ENCODE measurements around the gene LPIN1. TPM values are rescaled to one million over a fixed set of nuclear protein-coding genes. Genes with fewer than 3 reads are reported as not detected.

LPIN1 gene
- total RNA-seq, 1 donor from 2014 or later: 198 TPM

DNA sequence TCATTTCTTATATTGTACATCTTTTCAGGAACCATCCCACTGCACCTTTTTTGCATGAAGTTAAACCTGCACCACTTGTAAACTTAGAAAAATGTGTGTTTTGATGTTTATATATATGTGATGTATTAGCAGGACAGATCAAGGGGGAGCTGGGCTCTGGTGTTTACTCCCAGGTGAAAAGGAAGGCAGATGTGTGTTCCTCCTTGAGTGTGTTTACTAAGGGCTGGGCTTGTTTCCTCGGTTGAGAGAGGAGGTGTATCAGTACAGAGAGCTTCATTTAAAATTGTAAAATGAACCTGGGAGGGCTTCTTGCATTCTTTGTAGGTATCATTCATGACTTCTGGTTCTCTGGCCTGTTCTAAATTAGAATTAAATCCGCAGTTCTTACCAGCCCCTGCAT is 14.8 kb downstream of the LPIN1 start:
- DNase-seq (ENCODE audit: low spot score): peak; percentile 3

DNA sequence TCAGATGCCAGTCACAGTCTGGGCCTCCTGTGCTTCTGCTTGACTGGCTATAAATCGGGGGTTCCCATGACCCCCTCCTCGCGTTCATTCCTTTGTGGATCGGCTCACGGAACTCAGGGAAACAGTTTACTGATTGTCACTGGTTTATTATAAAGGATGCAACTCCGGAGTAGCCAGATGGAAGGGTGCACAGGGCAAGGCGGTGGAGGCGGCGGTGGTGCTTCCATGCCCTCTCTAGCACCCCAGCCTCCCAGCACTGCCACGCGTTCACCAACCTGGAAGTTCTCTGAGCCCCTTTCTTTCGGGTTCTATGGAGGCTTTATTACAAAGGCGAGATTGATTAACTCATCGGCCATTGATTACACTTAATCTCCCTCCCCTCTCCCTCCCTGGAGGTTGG is 15.6 kb downstream of the LPIN1 start:
- peak; percentile 71 for DNase-seq (ENCODE audit: low spot score)

DNA sequence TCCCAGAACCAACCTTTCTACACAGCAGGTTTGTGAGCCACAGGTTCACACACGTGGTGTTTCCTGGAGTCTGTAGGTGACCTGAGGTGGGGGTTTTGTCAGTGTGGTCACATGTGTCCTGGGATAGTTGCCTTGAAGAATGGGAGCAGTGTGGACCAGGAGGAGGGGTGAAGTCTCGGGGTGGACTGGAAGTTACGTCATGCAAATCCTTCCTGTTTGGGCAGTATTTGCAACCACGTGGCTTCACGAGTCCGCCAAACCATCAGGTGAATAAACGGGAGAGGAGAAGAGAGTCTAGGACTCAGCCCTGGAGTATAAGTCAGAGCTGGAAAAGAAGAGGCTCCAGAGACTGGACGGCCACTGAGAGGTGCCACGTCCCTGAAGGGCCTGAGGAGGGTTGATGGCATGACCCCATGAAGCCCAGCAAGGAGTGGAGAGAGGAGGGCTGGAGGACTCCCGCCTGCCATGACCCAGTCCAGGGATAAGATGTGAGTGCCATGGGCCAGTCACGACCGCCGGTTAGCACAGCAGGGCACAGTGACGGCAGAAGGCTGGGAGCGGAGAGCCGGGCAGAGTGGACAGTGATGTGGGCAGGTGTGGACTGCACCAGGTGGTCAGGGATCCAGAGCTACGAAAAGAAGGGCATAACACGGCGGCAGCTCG is 16.5 kb downstream of the LPIN1 start:
- DNase-seq (ENCODE audit: low spot score): peak; percentile 81

DNA sequence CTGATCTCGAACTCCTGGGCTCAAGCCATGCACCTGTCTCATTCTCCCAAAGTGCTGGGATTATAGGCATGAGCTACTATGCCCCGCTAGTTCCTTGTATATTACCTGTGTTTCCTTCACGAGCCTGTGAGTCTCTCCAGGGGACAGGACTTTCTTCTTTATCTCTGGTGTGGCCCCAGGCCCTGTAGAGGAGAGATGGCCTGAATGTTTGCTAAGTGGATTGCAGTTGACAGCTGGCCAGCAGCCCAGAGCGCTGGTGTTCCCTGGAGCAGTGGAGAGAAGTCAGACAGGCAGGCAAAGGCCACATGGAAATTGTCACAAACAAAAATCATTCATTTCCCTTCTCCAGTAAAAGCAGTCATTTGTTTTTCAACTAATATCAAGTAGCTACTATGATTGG is 17.9 kb downstream of the LPIN1 start:
- peak; percentile 55 for DNase-seq (ENCODE audit: low spot score)

DNA sequence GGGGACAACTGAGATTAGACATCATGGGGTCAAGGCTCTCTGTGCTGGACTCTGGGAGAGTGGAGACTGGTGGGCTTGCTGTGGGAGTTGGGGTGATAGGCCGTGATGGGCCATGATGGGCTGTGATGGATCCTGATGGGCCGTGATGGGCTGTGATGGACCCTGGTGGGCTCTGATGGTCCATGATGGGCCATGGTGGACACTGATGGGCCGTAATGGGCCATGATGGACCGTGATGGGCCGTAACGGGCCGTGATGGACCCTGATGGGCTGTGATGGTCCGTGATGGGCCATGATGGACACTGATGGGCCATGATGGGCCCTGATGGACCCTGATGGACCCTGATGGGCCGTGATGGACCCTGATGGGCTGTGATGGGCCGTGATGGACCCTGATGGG is 18.5 kb downstream of the LPIN1 start:
- DNase-seq (ENCODE audit: low spot score): peak; percentile 62

DNA sequence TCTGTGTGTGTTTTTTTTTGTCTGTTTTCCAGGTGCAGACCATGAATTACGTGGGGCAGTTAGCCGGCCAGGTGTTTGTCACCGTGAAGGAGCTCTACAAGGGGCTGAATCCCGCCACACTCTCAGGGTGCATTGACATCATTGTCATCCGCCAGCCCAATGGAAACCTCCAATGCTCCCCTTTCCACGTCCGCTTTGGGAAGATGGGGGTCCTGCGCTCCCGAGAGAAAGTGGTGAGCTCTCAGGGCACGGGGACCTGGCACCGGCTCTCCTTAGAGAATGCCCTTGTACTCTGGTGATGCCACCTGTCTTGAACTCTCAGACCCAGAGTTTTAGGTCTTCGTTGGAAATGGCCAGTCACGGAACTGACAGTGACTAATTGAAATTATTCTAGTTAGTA is 19.1 kb downstream of the LPIN1 start:
- peak; percentile 85 for DNase-seq (ENCODE audit: low spot score)

DNA sequence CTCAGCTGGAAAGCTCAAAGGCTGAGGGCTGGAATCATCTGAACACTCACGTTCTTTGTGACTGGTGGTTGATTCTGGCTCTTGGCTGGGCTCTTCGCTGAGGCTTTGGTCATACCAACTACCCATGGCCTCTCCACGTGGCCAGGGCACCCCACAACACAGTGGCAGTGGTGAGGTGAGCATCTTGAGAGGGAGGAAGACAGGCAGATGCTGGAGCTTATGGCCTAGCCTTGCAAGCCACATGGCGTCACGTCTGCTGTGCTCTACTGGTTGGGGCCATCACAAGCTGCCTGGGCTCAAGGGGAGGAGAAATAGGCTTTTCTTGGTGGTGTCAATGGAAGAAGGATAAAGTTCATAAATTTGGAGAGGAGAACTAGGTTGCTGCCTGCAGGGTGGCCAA is 19.6 kb downstream of the LPIN1 start:
- DNase-seq (ENCODE audit: low spot score): peak; percentile 18

DNA sequence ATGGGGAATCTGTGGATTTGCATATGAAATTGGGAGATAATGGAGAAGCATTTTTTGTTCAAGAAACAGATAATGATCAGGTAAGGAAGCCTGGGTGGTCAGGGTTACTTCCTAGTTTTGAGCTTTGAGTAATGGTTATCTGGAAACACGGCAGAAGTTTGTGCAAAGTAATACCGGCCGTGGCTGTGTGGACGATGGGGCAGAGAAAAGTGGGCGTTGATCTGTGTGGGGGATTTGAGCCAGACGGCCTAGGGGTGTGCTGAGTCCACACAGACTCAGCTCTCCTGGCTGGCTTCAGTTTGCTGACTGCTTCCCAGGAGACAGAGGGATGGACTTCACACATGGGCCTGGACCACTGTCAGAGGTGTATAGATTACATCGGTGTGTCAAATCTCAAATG is 21.3 kb downstream of the LPIN1 start:
- DNase-seq (ENCODE audit: low spot score): no peak

DNA sequence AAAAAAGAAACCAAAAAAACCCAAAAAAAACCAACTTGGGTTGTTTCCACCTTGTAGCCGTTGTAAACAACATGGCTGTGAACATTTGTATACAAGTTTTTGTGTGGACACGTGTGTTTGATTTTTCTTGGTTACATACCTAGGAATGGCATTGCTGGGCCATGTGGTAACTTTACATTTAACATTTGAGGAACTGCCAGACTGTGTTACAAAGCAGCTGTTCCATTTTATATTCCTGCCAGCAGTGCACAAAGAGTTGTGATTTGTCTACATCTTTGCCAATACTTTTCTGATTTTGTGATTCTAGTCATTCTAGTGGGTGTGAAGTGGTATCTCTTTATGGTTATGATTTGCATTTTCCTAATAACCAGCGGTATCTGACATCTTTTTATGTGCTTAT is 22.5 kb downstream of the LPIN1 start:
- no peak for DNase-seq (ENCODE audit: low spot score)

DNA sequence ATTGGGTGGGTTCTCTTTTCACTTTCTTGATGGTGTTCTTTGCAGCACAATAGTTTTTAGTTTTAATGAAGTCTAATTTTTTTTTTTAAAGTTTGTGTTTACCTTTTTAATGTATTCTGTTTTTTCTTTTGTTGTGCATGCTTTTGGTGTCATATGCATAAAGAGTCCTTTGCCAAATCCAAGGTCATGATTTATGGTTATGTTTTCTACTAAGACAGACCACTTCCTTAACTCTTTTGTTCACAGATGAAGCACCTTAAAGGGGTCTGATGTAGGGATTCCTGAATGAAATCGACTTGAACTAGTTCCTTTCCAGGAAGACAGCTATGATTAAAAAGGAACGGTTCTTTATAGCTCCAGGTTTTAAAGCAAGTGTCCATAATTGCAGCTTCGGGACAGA is 23.1 kb downstream of the LPIN1 start:
- no peak for DNase-seq (ENCODE audit: low spot score)

DNA sequence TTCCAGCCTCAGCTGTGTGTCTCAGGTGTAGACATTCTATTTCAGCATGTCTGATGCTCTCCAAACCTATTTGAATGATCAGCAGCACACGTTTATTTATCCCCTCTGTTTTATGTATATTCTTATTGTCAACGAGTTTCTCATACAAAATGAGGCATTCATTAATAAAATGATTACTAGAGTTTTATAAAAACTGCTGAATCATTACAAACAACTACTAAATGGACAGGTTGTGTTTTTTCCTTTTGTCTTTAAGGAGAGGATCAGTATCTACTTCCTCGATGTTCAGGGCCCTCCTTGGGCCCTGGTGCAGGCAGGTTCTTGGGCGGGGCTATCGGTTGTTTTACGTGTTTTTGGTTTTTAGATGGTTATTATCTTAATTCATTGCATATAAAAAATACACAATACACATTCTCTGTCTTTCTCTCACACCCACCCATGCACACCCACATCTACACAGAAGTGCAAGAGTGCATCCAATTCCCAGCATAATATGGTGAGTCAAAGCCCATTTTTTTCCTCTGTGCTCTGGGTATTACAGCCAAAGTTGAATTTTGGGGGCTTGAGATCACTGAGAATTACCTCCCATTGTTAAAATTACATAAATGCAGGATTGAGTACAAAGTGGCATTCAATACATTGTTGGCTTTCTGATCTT is 24.2 kb downstream of the LPIN1 start:
- DNase-seq (ENCODE audit: low spot score): no peak

DNA sequence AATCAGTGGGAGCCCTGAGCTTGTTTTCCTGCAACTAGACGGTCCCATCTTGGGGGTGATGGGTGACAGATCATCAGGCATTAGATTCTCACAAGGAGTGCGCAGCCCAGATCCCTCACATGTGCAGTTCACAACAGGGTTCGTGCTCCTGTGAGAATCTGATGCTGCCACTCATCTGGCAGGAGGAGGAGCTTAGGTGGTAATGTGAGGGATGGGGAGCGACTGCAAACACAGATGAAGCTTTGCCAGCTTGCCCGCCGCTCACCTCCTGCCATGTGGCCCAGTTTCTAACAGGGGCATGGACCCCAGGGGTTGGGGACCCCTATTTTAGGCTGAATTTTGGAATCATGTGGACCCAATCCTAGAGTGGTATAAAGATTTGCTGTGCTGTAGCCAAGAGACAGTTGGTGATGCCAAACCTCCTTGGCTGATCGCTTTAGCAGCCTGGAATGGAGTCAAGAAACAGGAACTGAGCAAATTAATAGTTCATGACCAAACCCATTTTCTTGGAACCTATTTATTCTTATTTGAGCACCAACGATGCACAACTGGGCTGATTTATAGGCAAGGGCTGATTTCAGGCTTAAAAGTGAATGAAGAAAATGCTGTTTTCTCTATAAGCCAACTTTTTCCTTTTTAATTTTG is 25.7 kb downstream of the LPIN1 start:
- peak; percentile 39 for DNase-seq (ENCODE audit: low spot score)

DNA sequence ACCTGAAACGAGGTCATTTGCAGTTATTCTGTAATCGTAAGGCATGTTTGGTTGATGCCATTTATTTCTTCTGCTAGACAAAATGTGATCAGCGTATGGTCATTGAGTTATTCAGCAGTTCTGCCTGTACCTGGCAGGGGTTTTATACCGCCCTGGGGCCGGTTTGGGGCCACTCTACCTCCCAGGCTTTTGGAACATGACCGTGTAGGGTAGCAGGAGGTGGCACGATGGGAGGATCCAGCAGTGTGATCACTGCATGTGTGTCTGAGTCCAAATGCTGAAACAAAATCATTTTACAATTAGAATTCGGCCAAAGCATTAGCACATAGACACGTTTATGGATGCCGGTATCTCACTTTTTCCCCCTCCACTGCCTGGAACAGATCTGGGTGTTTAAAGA is 26.7 kb downstream of the LPIN1 start:
- peak; percentile 85 for DNase-seq (ENCODE audit: low spot score)

DNA sequence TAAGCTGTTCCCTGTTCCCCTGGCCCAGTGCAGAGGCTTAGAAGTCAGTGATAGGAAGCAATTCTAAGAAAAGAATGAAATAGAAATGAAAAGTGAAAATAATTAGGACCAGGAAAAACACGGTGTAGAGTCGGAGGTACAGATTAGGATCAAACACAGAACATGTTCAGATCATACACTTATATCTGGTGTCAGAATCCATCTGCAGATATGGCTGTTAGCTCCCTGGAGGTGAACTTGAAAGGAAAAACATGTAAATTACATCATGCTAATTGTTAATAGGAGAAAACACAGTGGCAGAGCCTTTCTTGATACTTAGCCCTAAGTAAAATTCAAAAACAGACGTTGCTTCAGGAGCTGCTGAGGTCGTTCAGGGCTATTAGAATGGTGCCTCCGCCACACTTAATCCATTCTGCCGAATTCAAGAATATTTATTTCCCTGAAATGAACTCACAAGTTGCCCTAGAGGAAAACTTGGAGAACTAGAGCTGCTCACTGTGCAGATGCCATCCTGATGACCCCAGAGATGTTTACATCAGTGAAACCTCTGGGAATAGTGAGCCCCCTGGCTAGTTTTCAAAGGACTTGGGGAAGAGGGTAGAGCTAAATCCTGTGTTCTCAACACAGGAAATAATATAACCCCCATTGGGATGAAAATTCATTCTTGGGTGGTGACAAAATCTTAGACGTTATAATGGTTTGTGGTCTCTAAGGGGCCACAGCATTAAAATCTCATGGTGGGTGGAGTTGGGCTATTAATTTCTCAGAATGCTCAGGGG is 27.5 kb downstream of the LPIN1 start:
- peak; percentile 8 for DNase-seq (ENCODE audit: low spot score)

DNA sequence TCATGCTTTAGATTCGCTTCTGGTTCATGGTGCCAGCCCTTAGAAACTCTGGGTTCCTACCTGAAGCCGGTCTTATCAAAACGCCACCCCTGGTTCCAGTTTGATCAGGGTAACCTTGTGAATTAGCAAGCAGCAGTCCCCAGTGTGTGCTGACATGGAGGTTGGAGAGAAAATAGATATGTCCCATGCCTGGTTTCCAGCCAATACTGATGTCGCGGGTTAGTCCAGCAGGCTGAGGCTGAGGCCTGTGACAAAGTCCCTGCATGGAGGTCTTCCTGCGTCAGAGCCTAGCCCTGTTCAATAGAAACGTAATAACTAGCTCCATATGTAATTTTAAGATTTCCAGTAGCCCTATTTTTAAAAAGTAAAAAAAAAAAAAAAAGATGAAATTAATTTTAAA is 28.2 kb downstream of the LPIN1 start:
- DNase-seq (ENCODE audit: low spot score): peak; percentile 30

DNA sequence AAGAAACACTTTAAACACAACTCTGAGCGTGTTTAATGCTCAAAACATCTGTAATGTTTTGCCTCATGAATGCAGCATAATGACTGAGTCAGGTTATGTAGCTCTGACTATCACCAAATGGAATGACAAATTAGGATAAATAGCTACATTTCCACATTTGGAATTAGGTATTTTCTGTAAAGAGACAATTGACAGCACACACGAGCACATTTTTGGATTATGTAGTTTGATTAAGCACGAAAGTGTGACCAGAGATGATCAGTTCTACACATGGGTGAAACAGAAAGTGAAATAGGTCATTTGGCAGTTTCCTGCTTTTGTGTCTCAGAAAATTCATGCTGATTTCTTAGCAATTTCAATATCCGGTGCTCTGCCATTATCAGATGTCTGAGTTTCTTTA is 29.0 kb downstream of the LPIN1 start:
- DNase-seq (ENCODE audit: low spot score): no peak

DNA sequence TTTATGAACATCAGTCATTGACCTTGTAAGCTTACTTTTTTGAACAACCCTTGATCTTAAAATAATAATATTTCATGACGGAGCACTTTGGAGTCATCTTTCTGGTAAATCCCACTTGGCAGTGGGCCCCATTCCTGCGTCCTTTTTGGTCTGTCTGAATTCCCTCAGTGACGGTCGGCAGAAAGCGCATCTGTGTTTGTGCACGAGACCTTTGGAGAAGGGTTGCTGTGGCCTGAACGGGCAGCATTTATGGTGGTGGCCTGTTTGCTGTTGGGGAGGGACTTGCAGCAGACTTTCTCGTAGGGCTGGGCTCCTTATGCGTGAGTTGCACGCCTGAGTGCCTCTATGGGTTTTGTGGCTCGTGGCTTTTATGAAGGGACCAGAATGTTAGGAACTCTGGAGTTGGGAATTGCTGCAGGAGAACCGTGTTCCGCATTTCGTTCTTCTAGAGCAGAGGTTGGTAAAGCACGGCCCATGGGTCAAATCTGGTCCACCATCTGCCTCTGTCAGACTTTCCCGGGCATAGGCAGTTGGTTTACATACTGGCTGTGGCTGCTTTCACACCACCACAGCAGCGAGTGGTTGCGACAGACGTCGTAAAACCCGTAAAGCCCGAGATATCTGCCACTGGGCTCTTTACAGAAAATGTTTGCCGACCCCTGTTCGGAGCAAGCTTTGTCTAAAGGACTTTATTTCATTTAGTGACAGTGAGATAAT is 30.8 kb downstream of the LPIN1 start:
- peak; percentile 67 for DNase-seq (ENCODE audit: low spot score)

DNA sequence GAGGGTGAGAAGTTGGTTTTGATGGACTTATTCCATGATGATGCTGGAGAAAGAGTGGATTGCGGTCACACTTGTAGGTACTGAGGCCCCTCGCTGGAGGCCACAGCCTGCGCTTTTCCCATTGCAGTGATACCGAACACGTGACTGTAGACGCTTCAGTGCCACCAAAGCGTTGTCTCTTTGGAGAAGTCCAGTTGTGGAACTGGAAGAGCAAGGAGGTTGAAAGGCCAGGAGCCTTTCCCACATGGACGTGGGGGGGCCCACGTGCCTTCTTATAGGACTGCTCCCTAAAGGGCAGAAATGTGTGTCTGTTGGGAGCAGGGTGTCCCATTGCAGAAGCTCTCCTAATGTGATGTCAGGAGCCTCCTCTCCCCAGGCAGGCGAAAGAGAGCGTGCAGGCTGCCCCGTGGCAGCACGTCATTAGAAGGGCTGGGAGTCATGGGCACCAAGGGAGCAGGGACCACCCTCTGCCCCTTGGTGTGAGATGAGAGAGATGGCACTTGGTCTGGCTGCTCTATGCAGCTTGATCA is 31.5 kb downstream of the LPIN1 start:
- DNase-seq (ENCODE audit: low spot score): peak; percentile 2

DNA sequence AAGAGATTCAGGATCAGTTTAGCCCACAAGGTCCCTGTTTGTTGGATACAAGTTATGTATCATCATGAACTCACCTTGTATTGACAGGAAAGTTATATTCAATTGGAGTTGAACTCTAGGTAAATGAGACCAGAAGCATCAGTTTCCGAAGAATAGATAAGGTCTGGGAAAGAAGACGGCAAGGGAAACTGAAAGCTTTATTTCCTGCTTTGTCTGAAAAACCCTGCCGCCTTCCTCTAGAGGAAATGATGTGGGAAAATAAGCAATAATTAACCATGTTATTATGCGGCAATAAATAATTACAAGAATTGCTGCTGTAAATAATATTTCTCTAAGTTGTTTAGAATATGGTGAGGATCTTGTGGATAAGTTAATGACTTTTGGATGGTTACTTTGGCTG is 32.0 kb downstream of the LPIN1 start:
- DNase-seq (ENCODE audit: low spot score): no peak

DNA sequence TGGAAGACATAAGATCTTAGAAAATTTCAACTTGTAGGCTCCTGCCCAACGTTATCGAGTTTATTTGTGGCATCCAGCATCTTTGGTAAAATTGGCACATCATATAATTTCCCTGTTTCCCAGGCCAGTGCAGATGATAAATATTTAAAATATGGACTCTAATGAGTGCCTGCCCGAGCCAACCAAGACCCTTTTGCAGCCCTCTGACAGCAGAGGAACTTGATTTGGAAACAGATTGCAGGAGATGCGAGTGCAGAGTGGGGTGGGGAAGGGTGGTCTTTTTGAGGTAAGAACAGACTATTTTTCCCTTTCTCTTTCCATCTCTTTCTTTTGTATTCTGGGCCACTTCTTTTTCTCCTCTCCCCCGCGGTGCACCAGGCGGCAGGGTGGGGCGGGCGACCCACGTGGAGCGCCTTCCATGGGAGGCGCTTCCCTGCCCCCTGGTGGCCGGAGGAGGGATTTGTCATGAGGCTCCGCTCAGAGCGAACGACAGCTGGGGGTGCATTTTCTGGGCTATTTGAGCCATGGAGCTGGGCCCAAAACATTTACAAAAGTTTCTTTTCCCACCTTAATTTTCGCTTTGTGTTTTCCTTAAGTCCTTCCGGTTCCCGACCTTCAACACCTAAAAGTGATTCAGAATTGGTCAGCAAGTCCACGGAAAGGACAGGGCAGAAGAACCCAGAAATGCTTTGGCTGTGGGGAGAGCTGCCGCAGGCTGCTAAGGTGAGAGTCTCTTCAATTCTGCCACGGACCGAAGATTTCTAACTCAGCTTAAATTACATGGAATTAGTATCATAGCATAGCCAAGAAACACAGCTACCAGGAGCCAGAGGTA is 32.7 kb downstream of the LPIN1 start:
- peak; percentile 94 for DNase-seq (ENCODE audit: low spot score)

All from mesenteric fat pad (tissue), 1 donor.